Skeletal muscle cell (primary cell): ENCODE measurements around the gene LNX2.

Experiments
- DNase-seq: peaks from one replicate; pipeline ENCODE4 v3.0.0-alpha.2; 2010; ENCODE audit warnings: low read depth
- H3K4me3 ChIP-seq: 2 replicates; pipeline ENCODE4 v1.5.1; 2011; ENCODE audit warnings: low read depth, mild to moderate bottlenecking, control low read depth, low read length, moderate library complexity

The LNX2 gene

DNA sequence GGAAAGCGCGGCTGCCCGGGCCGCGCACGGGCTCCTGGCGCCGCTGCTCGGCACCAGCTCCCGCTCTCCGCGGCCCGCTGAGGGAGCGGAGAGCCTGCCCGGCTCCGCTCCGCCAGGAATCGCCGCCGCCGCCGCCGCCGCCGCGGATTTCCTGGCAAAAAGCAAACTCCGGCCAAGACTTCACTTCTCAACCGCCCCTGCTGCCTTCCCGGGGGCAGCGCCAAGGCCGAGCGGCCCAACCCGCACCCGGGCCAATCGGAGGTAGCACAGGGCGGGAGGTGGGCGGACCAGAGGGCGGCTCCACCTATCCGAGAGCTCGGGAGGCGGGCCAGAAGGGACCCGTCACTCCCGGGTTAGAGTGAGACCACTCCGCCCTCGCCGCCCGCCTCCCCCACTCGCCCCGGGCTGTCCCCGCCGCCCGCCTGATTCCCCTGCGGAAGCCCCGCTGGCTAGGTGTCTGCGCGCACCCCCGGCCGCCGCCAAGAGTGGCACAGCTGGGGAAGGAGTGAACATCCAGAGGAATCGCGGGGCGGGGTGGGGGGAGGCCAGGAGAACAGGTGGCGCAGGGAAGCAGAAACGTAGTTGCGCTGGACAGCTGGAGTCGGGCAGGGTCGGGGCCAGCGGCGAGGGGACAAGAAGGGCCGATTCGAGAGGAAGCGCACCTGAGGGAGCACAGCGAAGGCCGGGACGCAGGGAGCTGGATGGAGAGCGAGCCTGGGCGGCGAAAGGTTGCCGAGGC, at the start of gene LNX2:
Gene LNX2, minus strand, starts transcription at position 153 of the 739 bp plus-strand sequence. CDS start 38,826 bp downstream, outside the sequence.
- H3K4me3 ChIP-seq = peak within 1 kb of the TSS; percentile 84
- DNase-seq = peak; percentile 90

DNA sequence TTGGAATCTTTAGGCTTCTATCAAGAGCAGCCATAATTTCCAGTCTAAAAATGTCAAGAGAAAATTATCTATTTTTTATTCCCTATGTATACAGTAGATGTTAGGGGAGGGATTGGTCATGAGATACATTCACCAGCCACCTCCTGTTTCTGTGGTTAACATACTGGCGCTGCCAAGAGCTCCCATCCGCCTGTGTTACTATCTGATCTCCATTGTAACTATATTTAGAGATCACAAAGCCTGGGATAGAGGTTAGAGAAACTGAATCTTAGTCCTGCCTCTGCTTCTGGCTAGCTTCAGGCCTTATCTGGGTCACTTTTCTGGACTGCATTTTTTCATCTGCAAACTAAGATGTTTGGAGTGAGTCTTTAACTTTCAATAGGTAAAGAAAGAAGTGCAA, 47.6 kb upstream of the LNX2 start:
- no peak for DNase-seq
- H3K4me3 ChIP-seq = no peak overlapping the region

DNA sequence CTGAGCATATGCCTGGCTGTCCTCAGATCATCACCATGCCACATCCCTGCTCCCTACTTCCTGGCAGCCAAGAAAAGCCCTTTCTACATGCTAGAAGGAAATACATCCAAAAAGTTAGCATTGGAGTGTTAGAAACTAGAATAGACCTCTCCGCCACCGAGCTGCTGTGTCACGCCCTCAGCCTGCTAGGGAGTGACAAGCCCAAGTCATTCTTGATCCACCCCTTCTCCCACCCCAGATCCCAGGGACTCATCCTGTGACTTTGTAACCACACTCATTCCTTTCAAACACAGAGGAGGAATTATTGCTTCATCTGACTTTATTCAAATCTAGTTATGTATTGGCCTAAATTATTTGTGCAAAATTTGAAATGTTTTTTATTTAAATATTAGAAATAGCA, 46.6 kb upstream of the LNX2 start:
- no peak for DNase-seq
- H3K4me3 ChIP-seq = no peak overlapping the region

DNA sequence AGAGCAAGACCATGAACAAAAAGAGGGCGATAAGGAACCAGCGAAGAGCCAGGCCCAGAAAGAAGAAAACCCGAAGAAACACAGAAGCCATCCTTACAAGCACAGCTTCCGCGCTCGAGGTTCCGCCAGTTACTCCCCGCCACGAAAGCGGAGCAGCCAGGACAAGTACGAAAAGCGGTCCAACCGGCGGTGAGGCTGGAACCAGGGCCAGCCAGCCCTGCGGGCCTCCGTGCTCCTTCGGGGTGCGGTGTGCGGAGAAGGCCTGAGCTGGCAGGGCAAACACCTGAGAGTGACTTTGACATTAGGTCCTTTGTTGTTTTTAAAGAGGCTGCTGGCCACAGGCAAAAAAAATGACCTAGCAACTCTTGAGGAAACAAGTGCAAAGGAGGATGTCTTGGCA, 45.4 kb upstream of the LNX2 start:
- H3K4me3 ChIP-seq = no peak overlapping the region
- no peak for DNase-seq

DNA sequence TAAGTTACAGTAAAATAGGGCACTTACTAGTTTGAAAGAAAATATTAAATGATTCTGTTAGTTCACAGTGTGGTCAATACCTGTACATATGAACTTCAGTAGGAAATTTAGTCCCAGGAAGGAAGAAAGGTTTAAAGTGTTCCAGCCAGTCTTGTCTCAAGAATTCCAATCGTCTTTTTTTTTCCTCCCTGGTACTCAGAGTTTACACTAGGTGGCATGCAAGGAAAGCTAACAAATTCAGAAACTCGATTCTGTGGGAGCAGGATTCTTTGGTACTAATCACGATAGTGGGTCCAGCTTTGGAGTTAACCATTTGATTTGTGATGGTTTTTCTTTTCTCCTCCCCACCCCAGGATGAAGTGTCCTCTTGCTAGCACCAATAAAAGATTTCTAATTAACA, 45.0 kb upstream of the LNX2 start:
- DNase-seq = no peak
- H3K4me3 ChIP-seq = no peak overlapping the region

DNA sequence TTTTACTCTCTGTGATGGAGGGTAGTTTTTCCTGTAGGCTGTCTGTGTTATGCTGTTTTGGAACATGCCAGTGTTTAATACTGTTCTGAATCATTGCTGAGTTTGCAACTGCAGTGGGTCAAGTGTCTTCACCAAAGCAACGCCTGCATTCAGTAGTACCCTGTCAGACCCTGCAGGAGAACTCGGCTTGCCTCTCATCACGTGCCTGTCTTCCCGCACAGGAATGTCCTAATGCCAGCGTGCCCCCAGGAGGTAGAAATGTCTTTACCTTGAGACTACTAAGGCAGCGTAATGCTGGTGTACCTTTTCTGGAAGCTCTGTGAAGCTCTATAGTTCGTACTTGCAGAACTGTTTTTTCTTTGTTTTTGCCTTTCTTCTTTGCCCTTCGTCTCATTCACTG, 43.6 kb upstream of the LNX2 start:
- DNase-seq = no peak

DNA sequence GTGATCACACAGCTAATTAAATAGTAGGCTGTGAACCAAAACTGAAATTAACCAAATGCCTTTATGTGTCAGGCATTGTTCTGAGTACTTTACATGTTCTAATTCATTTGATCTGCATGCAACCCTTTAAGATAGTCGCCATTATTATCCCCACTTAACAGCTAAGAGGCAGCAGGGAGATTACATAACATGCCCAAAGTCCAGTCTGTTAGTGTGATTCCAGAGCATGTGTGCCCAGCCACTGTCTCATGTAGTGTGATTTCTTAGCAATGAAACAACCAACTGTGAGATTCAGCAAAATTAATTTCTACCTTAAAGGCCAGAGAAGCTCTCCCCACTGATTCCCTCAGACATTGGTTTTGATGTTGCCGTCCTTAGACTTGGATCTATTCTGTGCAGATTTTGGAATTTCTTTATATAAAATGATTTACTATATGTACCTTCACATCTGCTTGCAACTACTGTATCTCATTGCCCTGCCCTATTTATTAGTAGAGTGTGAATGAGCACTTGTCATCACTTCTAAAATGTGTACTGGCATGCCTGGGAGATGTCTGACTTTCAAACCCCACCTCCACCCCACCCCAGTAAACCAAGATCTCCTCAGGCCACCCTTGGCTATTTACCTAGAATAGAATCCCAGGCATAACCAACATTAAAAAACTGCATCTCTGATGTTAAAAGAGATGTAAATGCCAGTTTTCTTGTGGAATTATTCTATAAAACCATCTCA, 42.6 kb upstream of the LNX2 start:
- no peak overlapping the region for H3K4me3 ChIP-seq
- no peak for DNase-seq

More for the DNA sequence above, 43.6 kb upstream of the LNX2 start:
- no peak overlapping the region for H3K4me3 ChIP-seq

DNA sequence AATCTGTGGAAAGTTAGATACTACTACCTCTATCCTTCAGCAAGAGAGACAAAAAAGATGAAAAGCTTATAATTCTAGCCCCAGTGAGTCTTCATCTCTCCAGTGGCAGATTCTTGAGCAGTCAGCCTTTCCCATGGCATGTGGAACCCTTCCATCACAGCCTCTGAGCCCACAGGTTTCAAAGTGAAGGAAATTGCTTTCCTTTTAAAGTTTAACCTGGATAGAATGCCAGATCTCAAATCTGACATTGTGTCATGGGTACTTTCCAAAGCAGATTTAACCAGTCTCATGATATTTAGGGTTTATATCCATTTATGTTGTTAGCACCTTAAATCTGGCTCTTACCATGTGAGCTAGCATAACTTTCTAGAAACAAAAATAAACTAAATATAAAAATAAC, 40.7 kb upstream of the LNX2 start:
- H3K4me3 ChIP-seq = no peak overlapping the region
- DNase-seq = no peak

DNA sequence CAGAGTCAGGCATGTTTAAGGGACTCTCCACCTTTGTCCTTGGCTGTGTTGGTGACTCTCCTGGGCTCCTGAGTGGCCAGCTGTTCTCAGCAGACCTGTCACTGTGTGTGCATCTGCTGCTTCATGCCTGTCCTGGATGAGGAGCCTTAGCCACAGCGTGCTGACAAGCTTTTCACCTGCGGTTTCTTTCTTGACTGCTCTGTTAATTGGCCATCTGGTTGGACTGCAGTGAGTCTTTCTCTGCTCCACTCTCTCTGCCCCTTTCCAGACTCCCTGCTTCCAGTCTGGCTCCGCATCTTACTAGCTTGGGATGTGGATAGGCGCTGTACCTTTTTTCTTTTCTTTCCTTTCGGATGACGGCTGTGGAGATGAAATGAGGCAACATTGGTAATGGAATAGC, 40.2 kb upstream of the LNX2 start:
- no peak overlapping the region for H3K4me3 ChIP-seq
- DNase-seq = no peak

DNA sequence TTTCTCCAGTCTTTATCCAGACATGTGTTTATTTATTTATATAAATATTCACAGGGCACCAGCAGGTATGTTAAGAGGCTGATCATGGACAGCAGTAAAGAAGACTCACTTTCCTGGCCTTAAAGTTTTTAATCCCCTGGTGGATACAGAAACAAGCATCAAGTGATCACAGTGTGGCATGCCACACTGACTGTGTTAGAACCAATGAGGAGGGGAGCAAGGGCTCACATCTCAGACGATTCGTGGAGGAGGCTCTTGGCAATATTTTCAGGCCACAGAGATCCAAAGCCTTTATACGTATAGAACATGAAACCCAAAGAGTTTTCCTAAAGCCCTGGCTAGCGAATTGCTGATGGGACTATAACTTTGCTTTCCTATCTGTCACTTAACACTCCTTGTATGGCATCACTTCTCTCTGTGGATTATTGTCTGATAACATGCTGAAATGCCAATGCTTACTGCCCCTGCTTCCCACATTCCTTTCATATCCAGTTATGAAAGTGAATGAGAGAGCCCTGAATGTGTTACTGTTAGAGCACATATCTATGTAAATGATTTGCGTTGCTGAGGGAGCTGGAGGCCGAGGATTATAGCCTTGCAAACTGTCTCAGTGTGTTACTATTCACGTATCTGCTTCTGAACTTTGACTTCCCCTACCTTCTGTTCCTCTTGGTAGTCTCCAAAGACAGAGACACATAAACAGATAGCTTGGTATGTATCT, 39.0 kb upstream of the LNX2 start:
- DNase-seq = no peak
- no peak overlapping the region for H3K4me3 ChIP-seq

DNA sequence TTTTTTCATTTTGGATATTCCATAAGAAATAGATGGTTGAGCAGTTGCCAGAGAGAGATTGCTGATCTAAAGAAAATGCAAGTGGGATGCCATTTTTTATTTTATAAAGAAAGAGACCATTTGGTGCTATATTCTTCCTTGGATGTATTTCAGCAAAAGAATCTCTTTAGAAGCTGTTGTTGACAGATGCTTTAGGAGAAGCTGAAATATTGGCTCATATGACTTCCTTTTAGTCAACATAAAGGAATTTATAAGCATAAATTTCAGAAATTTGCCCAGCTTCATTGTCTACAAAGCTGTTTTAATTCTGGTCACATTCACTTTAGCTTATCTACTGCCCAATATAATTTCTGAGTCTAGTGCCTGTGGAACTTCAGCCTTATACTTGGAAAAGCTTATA, 38.2 kb upstream of the LNX2 start:
- DNase-seq = peak; percentile 21
- no peak overlapping the region for H3K4me3 ChIP-seq

DNA sequence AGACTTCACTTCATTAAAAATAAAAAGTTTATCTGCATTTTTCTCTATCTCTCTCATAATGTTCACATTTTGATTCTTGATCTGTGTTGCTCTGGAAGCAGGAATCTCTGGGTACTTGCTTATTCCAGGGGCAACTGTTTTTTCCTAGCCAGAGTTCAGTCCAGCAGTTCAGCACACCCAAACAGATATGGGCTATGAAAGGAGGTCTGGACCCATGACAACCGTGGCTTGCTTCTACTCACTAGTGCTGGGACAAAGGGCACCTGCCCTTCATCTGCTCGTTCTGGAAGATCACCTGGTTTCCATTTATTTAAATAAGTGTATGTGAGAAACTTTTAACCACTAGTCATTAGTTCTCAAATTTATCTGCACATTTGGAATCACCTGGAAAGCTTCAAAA, 37.4 kb upstream of the LNX2 start:
- DNase-seq = no peak

DNA sequence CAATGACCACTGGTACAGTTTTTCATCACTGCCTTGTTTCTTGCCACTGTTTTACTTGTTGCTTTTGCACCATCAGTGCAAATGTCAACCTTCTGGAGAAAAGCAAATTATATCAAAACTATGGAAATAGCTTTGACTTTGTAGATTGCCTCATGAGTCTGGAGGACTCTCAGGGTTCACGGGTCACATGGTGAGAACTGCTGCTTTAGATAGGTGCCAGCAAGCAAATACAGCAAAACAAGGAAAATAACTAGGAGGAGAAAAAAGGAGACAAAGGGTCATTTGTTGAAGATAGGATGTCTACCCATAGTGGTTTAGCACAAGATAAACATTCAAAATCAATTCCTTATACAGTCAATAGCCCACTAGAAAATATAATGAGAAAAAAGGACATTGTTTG, 34.5 kb upstream of the LNX2 start:
- DNase-seq = no peak
- no peak overlapping the region for H3K4me3 ChIP-seq

More for the DNA sequence above, 37.4 kb upstream of the LNX2 start:
- H3K4me3 ChIP-seq = no peak overlapping the region

DNA sequence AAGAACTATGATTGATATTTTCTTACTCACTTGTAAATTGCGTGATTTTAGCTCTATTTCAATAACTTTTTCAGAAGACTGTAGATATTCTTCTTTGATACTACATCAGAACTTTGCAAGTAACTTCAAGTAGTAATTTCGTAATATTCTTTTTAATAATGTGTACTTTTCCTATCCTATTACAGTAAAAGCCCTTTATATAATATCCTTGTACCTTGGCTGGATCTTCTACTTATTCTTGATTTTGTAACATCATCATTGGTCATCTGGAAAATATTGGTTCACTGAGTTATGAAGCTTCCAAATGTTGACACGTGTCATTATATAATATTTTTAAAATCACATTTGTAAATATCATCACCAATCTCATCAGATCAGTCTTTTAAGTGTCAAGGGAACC, 33.7 kb upstream of the LNX2 start:
- H3K4me3 ChIP-seq = no peak overlapping the region
- DNase-seq = no peak

DNA sequence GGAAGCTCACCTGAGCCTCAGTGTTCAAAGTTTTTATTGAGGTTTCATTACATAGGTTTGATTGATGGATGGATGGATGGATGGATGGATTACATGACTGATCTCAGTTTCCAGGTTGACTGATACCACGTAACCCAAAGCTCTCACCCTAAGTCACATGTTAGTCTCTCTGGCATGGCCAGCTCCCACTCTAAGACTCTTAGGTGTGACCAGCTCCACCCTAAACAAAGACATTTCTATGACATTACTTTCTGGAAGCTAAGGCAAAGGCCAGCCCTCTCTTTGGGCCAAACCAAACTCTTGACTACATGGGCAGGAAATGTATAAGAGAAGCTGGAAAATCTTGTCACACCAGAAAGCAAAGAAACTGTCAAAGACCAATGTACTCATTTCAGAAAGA, 30.0 kb upstream of the LNX2 start:
- no peak for DNase-seq
- no peak overlapping the region for H3K4me3 ChIP-seq

DNA sequence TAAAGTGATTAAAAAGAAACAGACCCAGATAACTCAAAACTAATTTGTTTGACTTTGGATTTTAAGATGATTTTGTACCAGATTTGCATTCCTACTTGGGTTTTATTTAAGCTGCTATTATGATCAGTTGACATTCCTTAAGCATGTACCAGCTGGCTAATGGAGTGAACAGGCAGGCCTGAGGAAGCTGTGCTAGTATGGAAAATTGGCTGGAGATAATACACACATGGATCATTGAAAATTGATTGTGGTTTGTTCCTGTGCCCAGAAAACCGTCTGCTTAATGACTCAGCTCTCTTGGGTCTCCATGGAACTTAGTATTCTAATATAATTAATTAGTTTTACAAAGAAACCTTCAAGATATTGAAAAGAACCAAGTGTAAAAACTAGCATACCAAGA, 24.0 kb upstream of the LNX2 start:
- peak; percentile 60 for DNase-seq
- no peak overlapping the region for H3K4me3 ChIP-seq

DNA sequence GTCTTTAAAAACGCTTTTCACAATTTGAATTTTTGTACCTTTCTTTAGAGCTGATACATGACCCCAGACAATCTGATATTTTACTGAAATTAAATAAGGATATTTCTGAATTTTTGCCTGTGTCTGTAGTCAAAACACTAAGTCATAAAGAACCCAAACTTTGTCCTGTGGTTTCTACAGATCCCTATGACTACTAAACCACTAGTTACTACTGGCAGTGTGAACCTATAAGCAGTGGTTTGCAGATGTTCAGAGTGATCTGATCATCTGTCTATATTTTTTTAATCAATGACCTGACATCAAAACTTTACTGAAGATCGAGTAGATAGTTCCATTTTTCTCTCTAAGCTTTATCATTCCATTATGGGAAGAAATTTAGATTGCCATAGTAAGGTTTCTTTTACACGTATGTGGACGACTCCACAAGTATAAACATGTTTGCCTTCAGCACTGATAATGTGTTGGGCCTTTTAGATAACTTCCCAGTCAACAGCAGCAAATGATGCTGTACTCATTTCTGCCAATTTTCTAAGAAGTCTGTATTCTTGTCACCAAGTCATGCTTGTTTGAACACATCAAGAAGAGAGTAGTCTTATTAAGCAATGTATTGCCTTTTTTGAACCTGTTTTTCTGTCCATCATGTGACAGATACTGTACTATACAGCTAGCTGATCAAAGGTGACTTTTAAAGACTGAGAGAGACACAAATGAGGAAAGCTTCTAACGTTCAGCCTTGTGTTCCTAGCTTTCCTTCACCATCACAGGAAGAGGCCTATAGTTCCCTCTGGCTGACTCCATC, 23.2 kb upstream of the LNX2 start:
- H3K4me3 ChIP-seq = no peak overlapping the region
- DNase-seq = no peak

DNA sequence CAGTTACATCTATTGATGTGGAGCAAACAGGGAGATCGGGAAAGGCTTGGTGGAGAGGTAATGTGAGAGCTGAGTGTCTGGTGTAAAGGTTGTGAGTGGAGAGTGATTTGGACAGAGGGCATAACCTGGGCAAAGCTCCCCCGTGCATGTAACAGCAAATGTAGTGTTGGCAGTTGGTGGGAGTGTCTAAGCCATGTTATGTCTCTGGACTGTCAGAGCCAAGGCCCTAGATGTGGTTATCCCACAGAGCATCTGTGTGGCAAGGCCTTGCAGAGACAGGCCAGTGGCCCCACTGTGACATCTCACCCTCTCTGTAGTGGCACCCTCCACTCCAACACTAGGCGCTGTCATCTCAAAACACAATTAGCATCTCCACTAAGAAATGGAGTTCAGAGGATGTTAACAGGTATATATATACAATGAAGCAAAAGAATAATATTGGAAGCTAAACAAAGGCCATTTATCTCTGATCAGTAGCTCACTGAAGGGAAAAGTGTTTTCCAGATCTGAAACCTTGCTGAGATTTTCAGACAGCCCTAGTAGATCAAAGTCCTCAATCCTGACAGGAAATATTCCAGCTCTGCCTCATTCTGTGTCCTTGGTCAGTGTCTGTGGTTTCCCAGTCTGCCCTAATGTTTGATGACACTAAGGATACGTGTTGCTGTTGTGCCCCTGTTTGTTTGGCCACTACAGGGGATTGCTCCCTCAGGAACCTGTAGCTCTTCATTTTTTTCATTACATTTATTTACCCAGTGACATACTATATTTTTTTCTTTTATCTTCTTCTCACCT, 21.6 kb upstream of the LNX2 start:
- no peak for DNase-seq
- no peak overlapping the region for H3K4me3 ChIP-seq

DNA sequence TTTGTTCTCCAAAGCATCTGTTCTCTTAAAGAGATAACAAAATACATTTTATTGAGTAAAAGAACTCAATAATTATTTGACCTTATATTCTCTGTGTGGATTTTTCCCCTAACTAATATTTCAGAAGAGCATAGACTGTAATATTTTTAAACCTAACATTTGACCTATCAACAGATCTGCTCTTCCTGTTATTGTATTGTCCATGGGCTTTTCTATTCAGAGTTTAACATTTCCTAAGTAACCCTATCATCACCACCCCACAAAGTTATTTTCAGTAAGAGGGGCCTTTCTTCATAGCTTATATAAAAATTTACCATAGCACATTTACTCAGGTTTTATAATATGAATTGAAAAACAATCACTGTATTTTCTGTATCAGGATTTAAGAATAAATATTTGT, 18.9 kb upstream of the LNX2 start:
- no peak for DNase-seq
- H3K4me3 ChIP-seq = no peak overlapping the region
